Ecto neural progenitor cell (in vitro differentiated cells): ENCODE measurements around the gene DAND5.

ENCODE experiments used
- DNase-seq: peaks from one replicate; pipeline ENCODE4 v3.0.0-alpha.2; 2018; ENCODE audit warnings: low spot score

The DAND5 gene, protein sequence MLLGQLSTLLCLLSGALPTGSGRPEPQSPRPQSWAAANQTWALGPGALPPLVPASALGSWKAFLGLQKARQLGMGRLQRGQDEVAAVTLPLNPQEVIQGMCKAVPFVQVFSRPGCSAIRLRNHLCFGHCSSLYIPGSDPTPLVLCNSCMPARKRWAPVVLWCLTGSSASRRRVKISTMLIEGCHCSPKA

DNA sequence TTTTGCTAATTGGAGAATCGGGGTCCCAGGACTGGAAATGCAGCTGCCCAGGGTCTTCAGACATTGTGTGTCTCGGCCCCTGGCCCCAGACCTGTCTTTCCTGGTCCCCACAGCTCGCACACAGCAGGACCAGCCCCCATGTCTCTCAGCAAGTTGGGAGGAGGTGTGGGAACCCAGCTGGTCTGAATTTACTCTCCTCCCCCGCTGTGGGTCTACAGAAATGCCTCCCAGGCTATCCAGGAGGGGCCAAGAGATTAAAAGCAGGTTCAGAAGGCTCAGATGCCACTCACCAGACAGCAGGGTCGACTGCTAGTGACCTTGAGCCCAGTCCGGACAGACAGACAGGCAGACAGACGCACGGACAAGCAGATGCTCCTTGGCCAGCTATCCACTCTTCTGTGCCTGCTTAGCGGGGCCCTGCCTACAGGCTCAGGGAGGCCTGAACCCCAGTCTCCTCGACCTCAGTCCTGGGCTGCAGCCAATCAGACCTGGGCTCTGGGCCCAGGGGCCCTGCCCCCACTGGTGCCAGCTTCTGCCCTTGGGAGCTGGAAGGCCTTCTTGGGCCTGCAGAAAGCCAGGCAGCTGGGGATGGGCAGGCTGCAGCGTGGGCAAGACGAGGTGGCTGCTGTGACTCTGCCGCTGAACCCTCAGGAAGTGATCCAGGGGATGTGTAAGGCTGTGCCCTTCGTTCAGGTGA, at the start of gene DAND5:
DAND5 (plus strand) TSS at position 285 of the 697 bp plus-strand sequence; CDS start at position 370, 85 bp downstream.
- peak; percentile 46 for DNase-seq

DNA sequence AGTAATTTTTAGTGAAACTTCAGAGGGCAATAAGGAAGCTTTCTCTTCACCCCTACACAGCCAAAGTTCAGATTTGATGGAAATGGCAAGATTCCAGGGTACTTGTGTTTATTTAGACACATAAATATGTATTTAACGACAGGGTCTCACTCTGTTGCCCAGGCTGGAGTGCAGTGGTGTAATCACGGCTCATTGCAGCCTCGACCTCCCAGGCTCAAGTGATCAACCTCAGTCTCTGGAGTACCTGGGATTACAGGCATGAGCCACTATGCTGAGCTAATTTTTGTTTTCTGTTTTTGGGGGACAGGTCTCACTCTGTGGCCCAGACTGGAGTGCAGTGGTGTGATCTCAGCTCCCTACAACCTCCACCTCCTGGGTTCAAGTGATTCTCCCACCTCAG, 48.3 kb upstream of the DAND5 start:
- no peak for DNase-seq

DNA sequence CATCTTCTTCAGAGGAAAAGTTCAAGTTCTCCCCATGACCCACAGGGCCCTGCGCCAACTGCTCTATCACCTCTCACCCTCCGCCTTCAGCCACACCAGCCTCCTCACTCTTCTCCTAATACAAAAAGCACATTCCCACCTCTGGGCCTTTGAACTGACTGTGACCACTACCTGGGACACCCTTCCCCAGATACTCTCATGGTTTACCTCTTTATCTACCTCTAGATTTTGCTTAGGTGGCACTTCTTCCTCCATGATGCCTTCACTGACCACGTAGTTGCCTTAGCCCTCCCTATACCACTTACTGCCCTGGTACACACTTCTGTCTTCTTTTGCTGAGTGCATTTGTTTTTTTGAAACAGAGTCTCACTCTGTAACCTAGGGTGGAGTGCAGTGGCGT, 46.4 kb upstream of the DAND5 start:
- DNase-seq = no peak

DNA sequence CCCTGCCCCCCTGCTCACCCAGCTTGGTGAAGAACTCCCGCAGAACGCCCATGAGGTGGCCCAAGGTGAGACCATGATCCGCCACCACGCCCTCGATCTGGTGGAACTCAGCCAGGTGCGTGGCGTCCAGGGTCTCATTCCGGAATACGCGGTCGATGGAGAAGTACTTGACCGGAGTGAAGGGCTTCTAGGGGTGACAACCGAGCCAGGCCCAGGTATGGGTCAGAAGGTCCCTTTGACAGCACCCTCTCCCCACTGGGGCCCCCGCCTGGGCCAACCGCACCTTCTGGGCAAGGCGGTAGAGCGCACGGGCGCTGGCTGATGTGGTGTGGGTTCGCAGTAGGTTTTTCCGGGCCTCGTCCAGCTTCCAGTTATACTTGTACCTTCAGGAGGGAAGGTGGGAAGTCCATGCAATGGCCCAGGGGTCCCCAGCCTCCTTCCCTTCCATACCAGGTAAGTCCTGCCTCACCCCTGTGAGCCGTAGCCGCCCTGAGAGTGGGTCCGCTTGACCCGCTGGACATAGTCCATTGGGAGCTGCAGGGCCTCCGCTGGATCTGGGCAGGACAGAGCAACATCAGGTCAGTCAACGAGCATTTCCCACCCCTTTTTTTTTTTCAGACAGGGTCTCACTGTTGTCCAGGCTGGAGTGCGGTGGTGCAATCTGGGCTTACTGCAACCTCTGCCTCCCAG, 44.6 kb upstream of the DAND5 start:
- DNase-seq = no peak

DNA sequence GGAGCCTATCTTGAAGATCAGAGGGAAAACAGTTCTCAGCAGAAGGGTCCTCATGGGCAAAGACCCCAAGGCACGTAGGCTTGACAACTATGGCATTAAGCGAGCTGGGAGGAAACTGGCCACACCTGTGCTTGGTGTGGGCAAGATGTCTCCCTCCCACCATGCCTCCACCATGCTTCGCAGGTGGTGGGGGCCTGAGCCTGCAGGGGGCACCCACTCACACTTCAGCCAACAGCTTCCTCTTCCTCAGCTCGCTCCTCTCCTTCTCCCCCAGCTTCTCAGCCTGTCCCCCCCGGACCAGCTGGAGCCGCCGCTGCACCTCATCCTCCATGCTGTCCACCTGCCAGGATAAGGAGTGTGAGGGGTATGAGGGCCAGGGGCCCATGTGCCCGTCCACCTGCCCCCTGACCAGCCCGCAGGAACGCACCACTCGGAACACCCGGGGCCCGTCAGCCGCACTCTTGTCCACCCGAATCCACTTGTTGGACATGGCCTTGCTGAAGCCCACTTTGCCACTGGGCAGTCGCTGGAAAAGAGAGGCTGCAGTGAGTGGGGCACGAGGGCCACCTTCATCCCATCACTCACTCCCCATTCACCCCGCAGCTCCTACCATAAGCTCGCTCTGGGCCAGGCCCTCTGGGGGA, 39.3 kb upstream of the DAND5 start:
- no peak for DNase-seq

DNA sequence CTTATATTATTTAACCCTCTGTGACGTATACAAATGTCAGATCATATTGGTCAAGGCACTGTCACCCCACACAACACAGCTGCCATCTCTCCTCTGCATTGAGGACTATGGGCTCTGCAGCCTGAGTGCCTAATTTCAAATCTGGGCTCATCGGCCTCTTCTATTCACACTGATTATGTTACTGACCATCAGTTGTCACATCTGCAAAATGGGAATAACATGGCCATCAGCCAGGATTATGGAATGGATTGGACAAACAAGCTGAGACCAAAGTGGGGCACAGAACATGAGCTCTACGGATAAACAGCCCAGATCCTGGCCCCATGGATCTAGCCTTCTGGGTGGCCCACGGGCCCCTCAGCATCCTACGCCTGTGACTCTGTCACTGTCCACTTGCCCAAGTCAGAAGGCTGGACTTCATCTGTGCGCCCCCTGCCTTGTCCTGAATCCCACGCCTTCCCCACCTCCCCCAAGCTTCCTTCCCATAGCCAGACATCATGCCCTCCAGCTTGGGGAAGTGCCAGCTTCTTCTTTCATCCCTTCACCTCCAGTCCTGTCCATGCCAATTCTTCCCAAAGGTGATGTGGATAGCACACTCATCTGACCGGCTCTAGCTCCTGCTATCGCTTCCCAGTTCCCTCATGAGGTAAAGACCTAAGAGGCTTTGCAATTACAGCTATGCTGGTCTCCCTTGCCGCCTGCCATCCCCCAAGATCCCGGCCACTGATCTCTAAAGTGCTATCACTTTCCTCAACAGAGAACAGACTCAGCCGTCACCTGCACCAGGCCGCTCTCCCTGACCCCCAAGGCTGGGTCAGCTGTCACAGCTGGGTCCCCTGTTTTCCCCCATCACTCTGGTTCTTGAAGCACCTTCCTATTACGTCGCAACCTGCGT, 36.7 kb upstream of the DAND5 start:
- DNase-seq = no peak

DNA sequence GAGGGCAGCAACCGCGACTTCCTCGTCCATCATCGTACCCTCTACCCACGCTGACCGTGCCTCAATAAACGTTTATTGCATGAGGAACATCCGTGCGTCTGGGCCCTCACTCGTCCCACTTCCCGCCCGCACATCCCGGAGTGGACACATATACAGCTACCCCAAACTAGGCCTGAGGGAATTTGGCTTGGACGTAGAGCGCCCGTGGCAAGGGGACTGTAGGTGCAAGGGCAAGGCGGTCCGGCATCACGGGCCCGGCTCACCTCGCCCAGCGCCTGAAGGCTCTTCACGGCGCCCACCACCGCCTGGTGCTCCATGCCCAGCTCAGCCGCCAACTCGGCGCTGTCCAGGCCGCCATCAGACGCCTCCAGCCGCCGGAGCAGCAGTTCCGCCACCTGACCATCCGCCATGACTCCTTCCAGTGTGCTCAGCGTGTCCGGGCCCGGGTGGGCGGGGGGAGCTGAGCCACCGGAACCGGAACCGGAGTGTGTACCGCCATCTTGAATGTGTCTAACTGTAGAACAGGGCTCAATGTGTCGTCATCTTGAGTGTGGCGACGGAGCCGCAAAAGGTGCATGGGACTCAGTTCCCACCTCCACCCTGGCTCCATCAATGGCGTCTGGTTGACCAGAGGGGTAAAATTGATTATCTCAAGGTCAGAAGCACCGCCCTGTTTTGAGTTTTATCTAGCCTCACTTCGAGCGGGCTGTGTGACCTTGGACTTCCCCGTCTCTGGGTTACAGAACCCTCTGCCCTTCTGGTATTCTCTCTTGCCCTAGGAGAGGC, 35.9 kb upstream of the DAND5 start, which contains the start of gene FARSA:
FARSA (minus strand) TSS at position 425 of the 786 bp plus-strand sequence; CDS start at position 410, 15 bp downstream.
- peak; percentile 92 for DNase-seq

DNA sequence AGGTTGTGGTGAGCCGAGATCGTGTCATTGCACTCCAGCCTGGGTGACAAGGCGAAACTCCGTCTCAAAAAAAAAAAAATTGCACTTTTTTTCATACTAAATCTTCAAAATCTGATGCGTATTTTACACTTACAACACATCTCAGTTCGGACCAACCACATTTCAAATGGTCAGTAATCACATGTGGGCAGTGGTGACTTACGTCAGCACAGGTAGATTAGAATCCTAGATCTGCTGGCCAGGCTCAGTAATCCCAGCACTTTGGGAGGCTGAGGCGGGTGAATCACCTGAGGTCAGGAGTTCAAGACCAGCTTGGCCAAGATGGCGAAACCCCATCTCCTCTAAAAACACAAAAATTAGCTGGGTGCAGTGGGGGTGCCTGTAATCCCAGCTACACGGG, 34.3 kb upstream of the DAND5 start:
- no peak for DNase-seq

DNA sequence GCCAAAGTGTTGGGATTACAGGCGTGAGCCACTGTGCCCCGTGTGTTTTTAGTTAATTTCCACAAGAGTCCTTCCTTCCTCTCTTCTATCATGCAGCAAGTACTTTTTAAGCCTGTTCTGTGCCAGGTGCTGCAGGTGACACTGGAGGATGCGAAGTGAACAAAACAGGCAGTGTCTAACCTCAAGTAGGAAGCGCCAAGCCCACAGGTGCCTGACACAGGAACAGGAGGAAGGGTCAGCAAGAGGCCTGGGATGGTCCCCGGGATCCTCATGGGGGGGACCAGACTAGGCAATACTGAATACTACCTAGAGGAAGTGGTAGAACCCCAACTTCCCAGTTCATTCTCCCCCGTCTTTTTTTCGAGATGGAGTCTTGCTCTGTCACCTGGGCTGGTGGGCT, 32.8 kb upstream of the DAND5 start:
- no peak for DNase-seq

DNA sequence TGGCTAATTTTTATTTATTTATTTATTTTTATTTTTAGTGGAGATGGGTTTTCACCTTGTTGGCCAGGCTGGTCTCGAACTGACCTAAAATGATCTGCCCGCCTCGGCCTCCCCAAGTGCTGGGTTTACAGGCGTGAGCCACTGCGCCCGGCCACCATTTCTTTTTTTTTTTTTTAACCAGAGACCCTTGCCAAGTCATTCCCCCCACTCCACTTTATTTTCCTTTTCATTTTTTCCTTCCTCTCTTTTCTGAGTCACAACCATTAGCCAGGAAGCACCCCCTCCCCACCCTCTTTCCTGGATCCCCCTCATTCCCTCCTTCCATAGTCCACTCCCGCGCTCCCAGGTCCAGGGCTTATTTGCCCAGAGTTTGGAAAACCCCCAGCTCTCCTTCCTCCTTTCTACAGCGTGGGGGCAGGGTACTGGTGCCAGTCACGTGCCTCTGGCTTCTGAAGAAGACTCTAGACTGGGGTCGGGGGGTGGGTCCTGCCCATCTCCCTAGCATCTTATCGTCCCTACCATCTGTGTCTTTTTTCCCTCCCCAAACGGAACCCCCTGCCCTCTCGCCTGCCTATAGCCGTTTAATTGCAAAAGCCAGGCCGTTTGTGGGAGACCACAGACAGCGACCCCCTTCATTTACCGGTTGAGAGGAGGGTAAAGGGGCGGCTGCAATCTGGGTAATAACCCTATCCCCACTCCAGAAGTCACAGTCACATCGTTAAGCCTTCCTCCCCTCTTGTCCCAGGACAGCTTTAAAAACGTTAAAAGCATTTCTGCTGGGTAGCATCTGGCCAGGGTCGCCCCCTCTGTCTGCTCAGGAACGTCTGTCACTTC, 32.1 kb upstream of the DAND5 start:
- DNase-seq = no peak

DNA sequence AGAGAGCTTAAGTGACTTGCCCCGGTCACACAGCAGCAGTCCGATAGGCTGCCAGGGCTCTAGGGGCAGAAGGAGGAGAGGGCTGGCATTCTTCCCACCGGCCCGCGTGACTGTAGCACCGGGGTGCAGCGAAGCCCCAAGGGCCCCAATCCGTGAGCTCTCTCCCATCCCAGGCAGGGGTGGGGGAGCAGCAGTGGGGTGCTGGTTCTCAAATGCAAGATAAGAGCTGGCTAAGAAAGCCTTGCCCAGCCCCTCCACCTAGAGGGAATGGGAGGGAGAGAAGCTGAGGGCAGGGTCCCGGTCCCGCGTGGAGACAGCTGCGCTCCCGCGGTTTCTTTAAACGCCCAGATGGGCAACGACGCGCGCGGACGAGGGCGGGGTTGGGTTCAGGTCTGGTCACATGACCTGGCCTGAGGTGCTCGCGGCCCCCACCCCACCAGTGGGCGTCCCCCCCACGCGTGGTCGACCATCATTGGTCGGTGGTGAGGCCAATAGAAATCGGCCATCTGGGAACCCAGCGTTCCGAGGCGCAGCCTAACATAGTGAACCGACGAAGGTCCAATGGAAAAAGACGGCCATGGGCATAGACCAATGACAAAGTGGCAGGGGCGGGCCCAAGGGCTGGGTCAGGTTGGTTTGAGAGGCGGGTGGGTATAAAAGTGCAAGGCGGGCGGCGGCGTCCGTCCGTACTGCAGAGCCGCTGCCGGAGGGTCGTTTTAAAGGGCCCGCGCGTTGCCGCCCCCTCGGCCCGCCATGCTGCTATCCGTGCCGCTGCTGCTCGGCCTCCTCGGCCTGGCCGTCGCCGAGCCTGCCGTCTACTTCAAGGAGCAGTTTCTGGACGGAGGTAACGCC, 31.2 kb upstream of the DAND5 start, which contains the start of gene CALR:
CALR (plus strand) TSS at position 683 of the 852 bp plus-strand sequence; CDS start at position 754, 71 bp downstream.
- DNase-seq = peak; percentile 99

DNA sequence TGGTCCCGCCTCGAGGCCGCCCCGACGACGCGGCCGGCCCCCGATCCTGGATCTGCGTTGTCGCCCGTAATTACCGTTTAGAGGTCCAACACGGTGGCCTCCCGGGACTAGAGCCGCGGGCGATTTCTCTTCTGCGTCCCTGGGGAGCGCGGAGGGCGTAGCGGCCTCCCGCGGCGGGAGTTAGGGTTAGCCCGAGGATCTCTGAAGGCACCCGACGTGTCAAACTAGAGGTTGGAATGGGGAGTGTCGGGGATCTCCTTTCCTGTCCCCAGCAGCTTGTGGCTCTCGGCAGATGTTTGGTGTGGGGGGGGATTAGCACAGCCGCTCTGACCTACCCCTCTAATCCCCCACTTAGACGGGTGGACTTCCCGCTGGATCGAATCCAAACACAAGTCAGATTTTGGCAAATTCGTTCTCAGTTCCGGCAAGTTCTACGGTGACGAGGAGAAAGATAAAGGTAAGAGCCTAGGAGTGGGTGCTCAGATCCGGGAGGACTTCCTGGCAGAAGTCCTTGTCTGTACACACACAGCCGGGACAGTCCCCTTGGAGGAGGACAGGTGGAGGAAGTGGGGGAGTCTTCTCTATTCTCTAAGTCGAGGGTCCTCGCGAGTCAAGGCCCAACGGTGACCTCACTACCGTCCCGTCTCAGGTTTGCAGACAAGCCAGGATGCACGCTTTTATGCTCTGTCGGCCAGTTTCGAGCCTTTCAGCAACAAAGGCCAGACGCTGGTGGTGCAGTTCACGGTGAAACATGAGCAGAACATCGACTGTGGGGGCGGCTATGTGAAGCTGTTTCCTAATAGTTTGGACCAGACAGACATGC, 30.4 kb upstream of the DAND5 start:
- DNase-seq = no peak

DNA sequence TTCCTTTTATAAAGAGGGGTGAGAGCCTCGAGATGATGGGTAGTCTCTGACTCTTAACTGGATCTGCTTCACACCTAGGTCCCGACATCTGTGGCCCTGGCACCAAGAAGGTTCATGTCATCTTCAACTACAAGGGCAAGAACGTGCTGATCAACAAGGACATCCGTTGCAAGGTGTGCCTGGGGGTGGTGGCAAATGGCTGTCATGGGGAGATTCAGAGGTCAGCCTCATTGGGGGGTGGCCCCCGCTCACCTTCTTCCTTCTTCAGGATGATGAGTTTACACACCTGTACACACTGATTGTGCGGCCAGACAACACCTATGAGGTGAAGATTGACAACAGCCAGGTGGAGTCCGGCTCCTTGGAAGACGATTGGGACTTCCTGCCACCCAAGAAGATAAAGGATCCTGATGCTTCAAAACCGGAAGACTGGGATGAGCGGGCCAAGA, 29.4 kb upstream of the DAND5 start:
- DNase-seq = no peak

DNA sequence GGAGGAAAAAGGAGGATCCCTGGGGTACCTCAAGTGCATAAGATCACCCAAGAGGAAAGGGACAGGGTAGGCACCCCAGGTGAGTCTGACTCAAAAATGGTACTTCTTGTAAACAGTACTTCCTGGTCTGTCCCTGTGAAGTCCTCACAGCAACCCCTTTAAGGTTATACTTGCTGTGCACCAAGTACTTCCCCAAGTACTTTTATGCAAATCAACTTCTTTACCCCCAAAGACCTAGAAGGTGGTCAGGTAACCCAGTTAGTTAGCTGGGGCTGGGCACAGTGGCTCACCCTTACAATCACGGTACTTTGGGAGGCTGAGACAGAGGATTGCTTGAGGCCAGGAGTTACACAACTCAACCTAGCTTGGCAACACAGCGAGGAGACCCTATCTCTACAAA, 28.5 kb upstream of the DAND5 start:
- DNase-seq = no peak

DNA sequence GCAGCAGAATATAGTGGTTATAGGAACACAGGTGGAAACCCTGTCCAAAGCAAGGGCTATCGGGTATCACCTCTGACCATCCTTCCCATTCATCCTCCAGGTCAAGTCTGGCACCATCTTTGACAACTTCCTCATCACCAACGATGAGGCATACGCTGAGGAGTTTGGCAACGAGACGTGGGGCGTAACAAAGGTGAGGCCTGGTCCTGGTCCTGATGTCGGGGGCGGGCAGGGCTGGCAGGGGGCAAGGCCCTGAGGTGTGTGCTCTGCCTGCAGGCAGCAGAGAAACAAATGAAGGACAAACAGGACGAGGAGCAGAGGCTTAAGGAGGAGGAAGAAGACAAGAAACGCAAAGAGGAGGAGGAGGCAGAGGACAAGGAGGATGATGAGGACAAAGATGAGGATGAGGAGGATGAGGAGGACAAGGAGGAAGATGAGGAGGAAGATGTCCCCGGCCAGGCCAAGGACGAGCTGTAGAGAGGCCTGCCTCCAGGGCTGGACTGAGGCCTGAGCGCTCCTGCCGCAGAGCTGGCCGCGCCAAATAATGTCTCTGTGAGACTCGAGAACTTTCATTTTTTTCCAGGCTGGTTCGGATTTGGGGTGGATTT, 25.8 kb upstream of the DAND5 start:
- no peak for DNase-seq

DNA sequence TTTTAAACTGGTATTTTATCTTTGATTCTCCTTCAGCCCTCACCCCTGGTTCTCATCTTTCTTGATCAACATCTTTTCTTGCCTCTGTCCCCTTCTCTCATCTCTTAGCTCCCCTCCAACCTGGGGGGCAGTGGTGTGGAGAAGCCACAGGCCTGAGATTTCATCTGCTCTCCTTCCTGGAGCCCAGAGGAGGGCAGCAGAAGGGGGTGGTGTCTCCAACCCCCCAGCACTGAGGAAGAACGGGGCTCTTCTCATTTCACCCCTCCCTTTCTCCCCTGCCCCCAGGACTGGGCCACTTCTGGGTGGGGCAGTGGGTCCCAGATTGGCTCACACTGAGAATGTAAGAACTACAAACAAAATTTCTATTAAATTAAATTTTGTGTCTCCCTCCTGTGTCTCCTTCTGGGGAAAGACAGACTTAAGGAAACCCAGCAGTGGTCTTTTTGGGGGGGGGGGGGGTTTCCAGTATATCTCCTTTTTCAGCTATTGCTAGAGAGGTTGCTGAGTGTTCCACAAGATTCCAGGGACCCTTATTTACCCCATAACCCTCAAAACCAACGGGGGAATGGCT, 25.2 kb upstream of the DAND5 start:
- no peak for DNase-seq

DNA sequence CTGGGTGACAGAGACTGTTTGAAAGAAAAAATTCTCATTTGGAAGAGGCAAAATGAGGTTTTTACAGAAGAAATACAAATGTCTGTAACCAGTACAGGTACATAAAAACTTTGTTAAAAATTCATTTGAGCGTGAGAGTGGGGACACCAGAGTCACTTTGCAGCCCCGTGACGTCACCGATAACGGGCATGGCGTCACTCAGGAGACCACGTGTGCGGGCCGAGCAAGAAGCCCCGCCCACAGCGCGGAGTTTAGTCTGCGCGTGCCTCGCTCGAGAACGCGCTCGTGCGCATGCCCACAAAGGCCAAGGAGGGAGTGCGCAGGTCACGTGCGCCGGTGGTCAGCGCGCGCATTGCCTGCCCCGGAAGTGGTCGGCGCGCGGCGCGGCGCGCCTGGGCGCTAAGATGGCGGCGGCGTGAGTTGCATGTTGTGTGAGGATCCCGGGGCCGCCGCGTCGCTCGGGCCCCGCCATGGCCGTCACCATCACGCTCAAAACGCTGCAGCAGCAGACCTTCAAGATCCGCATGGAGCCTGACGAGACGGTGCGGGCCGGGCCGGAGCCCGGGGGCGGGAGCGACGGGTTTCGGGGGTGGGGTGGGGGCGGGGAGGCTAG, 23.8 kb upstream of the DAND5 start, which contains the start of gene RAD23A:
RAD23A (plus strand) TSS at position 384 of the 613 bp plus-strand sequence; CDS start at position 471, 87 bp downstream.
- DNase-seq = peak; percentile 99
